Measurements from ENCODE around the gene COL28A1. TPM values are rescaled to one million over a fixed set of nuclear protein-coding genes. Genes with fewer than 3 reads are reported as not detected.

Gene COL28A1
- total and polyA plus RNA-seq, 2 of the 13 experiments (the other 11 are each of a cell fraction or from before 2014, with no cell fraction given): 0.07 to 0.15 TPM

DNA sequence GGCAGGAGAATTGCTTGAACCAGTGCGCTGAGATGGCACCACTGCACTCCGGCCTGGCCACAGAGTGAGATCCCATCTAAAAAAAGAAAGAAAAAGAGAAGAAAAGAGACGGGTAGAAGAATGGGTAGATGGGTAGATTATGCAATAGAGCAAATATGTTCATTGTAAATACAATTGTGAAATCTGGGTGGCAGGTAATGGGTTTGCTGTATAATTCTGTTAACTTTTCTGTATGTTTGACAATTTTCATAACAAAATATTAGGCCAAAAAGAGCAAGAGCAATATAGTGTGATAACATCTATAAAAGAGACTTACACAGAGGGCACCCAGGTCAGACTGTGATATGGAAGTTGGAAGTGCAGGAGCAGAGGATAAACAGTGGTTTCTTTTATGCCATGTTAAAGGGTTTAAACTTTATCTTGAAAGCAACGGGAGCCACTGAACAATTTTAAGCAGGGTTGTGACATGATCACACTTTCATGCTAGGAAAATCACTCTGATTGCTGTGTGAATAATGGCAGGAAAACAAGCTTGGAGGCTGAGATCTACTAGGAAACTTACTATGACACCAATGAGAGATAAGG is 6.7 kb upstream of the COL28A1 start (continued):
- TF ChIP-seq MXI1 (IDR thresholded peaks at IDR 0.05; ENCODE audit: borderline replicate concordance, low read depth, low read length): no peak
- no peak for TF ChIP-seq ZNF781 (CRISPR knock-in tag; IDR thresholded peaks at IDR 0.05; ENCODE audit: borderline replicate concordance, not compliant biosample characterization)
- no peak for TF ChIP-seq PRMT3 (CRISPR knock-in tag; IDR thresholded peaks at IDR 0.05; ENCODE audit: borderline replicate concordance, low read depth)
- TF ChIP-seq FOXA1 (IDR thresholded peaks at IDR 0.05): no peak
- 0 out of 2 replicates have a peak, but pooled peaks have one; percentile 30 for TF ChIP-seq FOXA1 (CRISPR knock-in tag; IDR thresholded peaks at IDR 0.05)
- TF ChIP-seq ZNF83 (CRISPR knock-in tag; IDR thresholded peaks at IDR 0.05; ENCODE audit: borderline replicate concordance): no peak

DNA sequence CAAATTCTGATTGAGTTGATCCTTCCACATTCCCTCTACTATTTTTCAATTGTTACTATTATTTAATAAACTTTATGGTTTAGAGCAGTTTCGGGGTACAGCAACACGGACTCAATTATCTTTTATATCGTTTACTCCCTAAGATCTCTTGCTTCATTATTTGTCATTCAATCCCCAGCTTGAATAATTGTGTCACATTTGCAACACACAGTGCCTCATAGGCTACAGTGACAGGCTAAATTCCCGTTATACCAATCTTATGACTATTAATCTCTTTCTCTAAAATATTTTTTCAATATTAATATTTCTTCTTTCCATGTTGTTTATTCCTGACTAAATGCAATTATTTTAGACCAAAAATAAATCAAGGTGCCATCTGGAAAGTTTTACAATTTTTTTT is 4.0 kb upstream of the COL28A1 start:
- Histone ChIP-seq H3K79me2 (ENCODE audit: insufficient read depth, low read length) (no peaks in the 10 kb centered on the region), H3K27me3 (ENCODE audit: control insufficient read depth in 1 of 2, insufficient read depth in 2 of 2, low read length in 2 of 2) (no peaks in the 10 kb centered on the region), H4K20me1 (ENCODE audit: insufficient read depth, low read length) (no peaks in the 10 kb centered on the region), H3K9me3 (ENCODE audit: low read length) (no peaks in the 10 kb centered on the region), H3K9ac (ENCODE audit: insufficient read depth, low read depth, low read length) (no peak overlapping the region), H3K4me3 (replicated peaks in 1 of 3; ENCODE audit: insufficient read depth in 1 of 3, low read depth in 2 of 3, low read length in 3 of 3) (no peak overlapping the region), H3K4me1 (ENCODE audit: insufficient read depth, low read length) (peaks cover 15% of the 10 kb centered on the region), H3K36me3 (replicated peaks in 1 of 2; ENCODE audit: control insufficient read depth in 1 of 2, insufficient read depth in 2 of 2, low read length in 2 of 2) (no peaks in the 10 kb centered on the region), H3K4me2 (ENCODE audit: low read depth, low read length) (no peak overlapping the region), H2AFZ (ENCODE audit: low read length) (no peak overlapping the region), H3K27ac (ENCODE audit: extremely low read length, insufficient read depth, low read length) (no peak overlapping the region)
- DNase-seq (ENCODE audit: low spot score) (no peak), ATAC-seq (no peak), FAIRE-seq (no peak)
- ChIA-PET CTCF (ENCODE audit: low intra/inter-chr PET ratio, low total read pairs) (interaction anchor here (4.1 kb wide), 1 partner anchor 115 kb away, joined by 37 read pairs; no protein-coding TSS in a partner anchor), POLR2A (no interaction called here)
- WGBS (ENCODE audit: low lambda C conversion rate): 12% methylated on average over 4 of the region's 4 CpGs
- intact Hi-C loops (cut with micrococcal nuclease; ENCODE audit: unreplicated experiment): loop anchor here (1.0 to 10.0 kb wide), 4 partner anchors 115 to 575 kb away; partner anchors contain the start of gene C1GALT1
- no TSS peak for BruUV-seq (replicated peaks)
- in situ Hi-C loops (cut with HindIII; ENCODE audit: extremely low pct_ligation_motif_present, low pct_unique_long_range_greater_than_20kb): loop anchor here (5.0 kb wide), 1 partner anchor 112 kb away; no protein-coding TSS in a partner anchor
- TF ChIP-seq GLI4 (CRISPR knock-in tag; IDR thresholded peaks at IDR 0.05; ENCODE audit: borderline replicate concordance) (no peak), ZNF275 (CRISPR knock-in tag; IDR thresholded peaks at IDR 0.05; ENCODE audit: borderline replicate concordance) (no peak), NONO (IDR thresholded peaks at IDR 0.05) (no peak), NONO (CRISPR knock-in tag; conservative IDR thresholded peaks at IDR 0.05) (no peak), MXD3 (CRISPR knock-in tag; IDR thresholded peaks at IDR 0.05) (no peak), POLR2G (IDR thresholded peaks at IDR 0.05; ENCODE audit: low read depth, low read length) (no peak), TEAD3 (CRISPR knock-in tag; optimal IDR thresholded peaks at IDR 0.05; ENCODE audit: borderline replicate concordance) (no peak), ZFP1 (CRISPR knock-in tag; IDR thresholded peaks at IDR 0.05) (no peak), ZNF747 (CRISPR knock-in tag; IDR thresholded peaks at IDR 0.05; ENCODE audit: borderline replicate concordance) (no peak), SRF (IDR thresholded peaks at IDR 0.05; ENCODE audit: low read depth, low read length) (no peak)
- TF ChIP-seq, protein P1, sequence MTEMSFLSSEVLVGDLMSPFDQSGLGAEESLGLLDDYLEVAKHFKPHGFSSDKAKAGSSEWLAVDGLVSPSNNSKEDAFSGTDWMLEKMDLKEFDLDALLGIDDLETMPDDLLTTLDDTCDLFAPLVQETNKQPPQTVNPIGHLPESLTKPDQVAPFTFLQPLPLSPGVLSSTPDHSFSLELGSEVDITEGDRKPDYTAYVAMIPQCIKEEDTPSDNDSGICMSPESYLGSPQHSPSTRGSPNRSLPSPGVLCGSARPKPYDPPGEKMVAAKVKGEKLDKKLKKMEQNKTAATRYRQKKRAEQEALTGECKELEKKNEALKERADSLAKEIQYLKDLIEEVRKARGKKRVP (CRISPR knock-in tag; IDR thresholded peaks at IDR 0.05): no peak
- TF ChIP-seq, protein P2, sequence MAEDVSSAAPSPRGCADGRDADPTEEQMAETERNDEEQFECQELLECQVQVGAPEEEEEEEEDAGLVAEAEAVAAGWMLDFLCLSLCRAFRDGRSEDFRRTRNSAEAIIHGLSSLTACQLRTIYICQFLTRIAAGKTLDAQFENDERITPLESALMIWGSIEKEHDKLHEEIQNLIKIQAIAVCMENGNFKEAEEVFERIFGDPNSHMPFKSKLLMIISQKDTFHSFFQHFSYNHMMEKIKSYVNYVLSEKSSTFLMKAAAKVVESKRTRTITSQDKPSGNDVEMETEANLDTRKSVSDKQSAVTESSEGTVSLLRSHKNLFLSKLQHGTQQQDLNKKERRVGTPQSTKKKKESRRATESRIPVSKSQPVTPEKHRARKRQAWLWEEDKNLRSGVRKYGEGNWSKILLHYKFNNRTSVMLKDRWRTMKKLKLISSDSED (CRISPR knock-in tag; IDR thresholded peaks at IDR 0.05): no peak

Data from HepG2 (cell line).